Measurements from ENCODE around the gene C1QL4. TPM values are rescaled to one million over a fixed set of nuclear protein-coding genes. Genes with fewer than 3 reads are reported as not detected.
"Not testable (repeated sequence)": the region's sequence is repeated elsewhere in the genome, so short reads cannot be mapped to it uniquely, and the experiment has no call there.

Gene C1QL4
- total RNA-seq, 4 donors from 2014 or later: not detected

- intact Hi-C loops (cut with DNase I): no loop called here
- no peak for DNase-seq
Measured at GRCh38 chr12:49284672-49285071, 52.3 kb downstream of the C1QL4 start.

DNA sequence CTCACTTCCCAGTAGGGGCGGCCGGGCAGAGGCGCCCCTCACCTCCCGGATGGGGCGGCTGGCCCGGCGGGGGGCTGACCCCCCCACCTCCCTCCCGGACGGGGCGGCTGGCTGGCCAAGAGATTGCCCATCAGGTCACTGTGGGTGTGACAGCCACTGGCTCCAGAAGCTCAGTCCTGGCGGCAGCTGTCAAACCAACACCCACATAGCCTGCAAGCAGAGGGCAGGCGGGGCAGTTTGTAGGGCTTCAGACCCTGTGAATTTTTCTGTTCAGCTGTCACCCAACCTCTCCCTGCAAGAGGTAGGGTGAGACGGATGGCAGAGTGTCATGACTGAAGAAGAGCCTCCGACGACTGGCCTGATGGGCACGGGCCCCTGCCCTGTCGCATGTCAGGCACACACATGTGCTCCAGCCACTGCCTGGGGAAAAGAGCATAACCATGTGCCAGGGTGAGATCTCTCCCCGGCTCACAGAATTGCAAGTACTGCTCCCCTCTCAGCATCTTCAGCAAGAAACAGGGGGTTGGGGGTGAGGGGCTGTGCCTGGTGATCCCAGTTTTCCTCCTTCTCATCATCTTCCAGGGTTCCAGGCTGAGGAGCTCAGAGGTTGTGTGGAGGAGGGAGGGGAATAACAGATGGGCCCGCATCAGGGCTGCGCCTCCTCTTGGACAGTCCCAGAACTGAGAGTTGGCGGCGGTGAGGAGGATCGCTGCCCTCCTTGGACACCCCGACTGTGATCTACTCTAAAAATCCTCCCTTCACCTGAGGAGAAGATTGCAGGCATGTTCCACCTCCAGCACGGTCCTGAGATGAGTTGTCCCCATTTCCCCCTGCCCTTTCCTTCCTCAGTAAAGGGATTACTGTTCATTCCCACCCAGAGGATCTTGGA is 53.2 kb downstream of the C1QL4 start:
- intact Hi-C loops (cut with DNase I): no loop called here
- no peak overlapping the region for H3K27ac ChIP-seq
- no peaks in the 10 kb centered on the region for H3K9me3 ChIP-seq
- peaks cover 0 to 44% (median 0%) of the 10 kb centered on the region in 4 donors for H3K27me3 ChIP-seq
- DNase-seq: no peak
- no peaks in the 10 kb centered on the region for H3K4me1 ChIP-seq
- H3K36me3 ChIP-seq: no peaks in the 10 kb centered on the region
- TF ChIP-seq, protein P1, sequence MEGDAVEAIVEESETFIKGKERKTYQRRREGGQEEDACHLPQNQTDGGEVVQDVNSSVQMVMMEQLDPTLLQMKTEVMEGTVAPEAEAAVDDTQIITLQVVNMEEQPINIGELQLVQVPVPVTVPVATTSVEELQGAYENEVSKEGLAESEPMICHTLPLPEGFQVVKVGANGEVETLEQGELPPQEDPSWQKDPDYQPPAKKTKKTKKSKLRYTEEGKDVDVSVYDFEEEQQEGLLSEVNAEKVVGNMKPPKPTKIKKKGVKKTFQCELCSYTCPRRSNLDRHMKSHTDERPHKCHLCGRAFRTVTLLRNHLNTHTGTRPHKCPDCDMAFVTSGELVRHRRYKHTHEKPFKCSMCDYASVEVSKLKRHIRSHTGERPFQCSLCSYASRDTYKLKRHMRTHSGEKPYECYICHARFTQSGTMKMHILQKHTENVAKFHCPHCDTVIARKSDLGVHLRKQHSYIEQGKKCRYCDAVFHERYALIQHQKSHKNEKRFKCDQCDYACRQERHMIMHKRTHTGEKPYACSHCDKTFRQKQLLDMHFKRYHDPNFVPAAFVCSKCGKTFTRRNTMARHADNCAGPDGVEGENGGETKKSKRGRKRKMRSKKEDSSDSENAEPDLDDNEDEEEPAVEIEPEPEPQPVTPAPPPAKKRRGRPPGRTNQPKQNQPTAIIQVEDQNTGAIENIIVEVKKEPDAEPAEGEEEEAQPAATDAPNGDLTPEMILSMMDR (IDR thresholded peaks at IDR 0.05): no peak
- TF ChIP-seq POLR2A (IDR thresholded peaks at IDR 0.05): no peak
- H3K4me3 ChIP-seq: no peak overlapping the region
- WGBS, 2 donors: 78 to 83% methylated on average over 8 of the region's 25 CpGs

More at GRCh38 chr12:49284672-49285071, 52.3 kb downstream of the C1QL4 start:
- WGBS, 2 donors: 73 to 81% methylated on average over 3 to 4 of the region's 4 CpGs
- Histone ChIP-seq H3K9me3 (no peaks in the 10 kb centered on the region), H3K27ac (no peak overlapping the region), H3K36me3 (no peaks in the 10 kb centered on the region), H3K4me3 (no peak overlapping the region), H3K27me3 (peaks cover 0 to 44% (median 0%) of the 10 kb centered on the region in 4 donors), H3K4me1 (no peaks in the 10 kb centered on the region)
- TF ChIP-seq POLR2A (IDR thresholded peaks at IDR 0.05): no peak
- TF ChIP-seq, protein P1 (IDR thresholded peaks at IDR 0.05): no peak

DNA sequence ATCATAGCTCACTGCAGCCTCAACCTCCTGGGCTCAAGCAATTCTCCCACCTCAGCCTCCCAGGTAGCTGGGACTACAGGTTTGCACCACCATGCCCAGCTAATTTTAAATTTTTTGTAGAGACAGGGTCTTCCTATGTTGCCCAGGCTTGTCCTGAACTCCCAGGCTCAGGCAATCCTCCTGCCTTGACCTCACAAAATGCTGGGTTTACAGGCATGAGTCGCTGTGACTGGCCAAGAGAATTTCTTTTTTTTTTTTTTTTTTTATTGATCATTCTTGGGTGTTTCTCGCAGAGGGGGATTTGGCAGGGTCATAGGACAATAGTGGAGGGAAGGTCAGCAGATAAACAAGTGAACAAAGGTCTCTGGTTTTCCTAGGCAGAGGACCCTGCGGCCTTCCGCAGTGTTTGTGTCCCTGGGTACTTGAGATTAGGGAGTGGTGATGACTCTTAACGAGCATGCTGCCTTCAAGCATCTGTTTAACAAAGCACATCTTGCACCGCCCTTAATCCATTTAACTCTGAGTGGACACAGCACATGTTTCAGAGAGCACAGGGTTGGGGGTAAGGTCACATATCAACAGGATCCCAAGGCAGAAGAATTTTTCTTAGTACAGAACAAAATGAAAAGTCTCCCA is 54.1 kb downstream of the C1QL4 start:
- not testable (repeated sequence) for H3K27ac ChIP-seq, DNase-seq

More for the DNA sequence above, 54.1 kb downstream of the C1QL4 start:
- peaks cover 0 to 40% (median 0%) of the 10 kb centered on the region in 4 donors for H3K27me3 ChIP-seq
- intact Hi-C loops (cut with DNase I); H3K9me3 ChIP-seq; H3K4me1 ChIP-seq; H3K4me3 ChIP-seq; H3K36me3 ChIP-seq: not testable (repeated sequence)
- WGBS, 2 donors: 73 to 82% methylated on average over 1 of the region's 6 CpGs

Other genes with a start within 250 kb of the C1QL4 start
- gene DHH, start 242.4 kb downstream of the C1QL4 start, total RNA-seq: under 1 TPM in 3 of 4 donors, not detected in 1; 0.19 to 0.31 (median 0.21) TPM
- 10 to 100 TPM; 13.7 to 41.8 (median 27.8) TPM for gene LMBR1L, start 226.3 kb downstream of the C1QL4 start, total RNA-seq
- gene TUBA1B, start 205.8 kb downstream of the C1QL4 start, total RNA-seq: 100 to 1,000 TPM; 414 to 957 (median 699) TPM
- 10 to 100 TPM; 14.5 to 91.0 (median 46.2) TPM for gene TUBA1A, start 148.1 kb downstream of the C1QL4 start, total RNA-seq
- gene TUBA1C, start 72.1 kb downstream of the C1QL4 start, total RNA-seq: 1,000 to 10,000 TPM in 1 of 4 donors, 100 to 1,000 TPM in 3; 587 to 1,132 (median 718) TPM
- gene PRPH, start 42.0 kb downstream of the C1QL4 start, total RNA-seq: under 1 TPM in 1 of 4 donors, not detected in 3; 0.57 TPM
- 10 to 100 TPM in 2 of 4 donors, 1 to 10 TPM in 2; 4.6 to 17.5 (median 8.8) TPM for gene TROAP, start 13.9 kb downstream of the C1QL4 start, total RNA-seq
- gene DNAJC22, start 9.7 kb upstream of the C1QL4 start, total RNA-seq: under 1 TPM in 2 of 4 donors, not detected in 2; 0.18 to 0.53 TPM
- gene SPATS2, start 30.3 kb upstream of the C1QL4 start, total RNA-seq: 1 to 10 TPM; 4.8 to 9.8 (median 8.5) TPM
- under 1 TPM in 1 of 4 donors, not detected in 3; 0.38 TPM for gene KCNH3, start 201.8 kb upstream of the C1QL4 start, total RNA-seq
- gene MCRS1, start 231.0 kb upstream of the C1QL4 start, total RNA-seq: 10 to 100 TPM; 38.8 to 54.2 (median 45.0) TPM

Measured in esophagus squamous epithelium (tissue), 5 donors.